ENCODE data around the gene CENPS. TPM values are rescaled to one million over a fixed set of nuclear protein-coding genes. Genes with fewer than 3 reads are reported as not detected.

CENPS gene
- total and polyA plus RNA-seq, 2 of the 8 experiments (the other 6 are each of a cell fraction or from before 2014, with no cell fraction given): 7.8 to 20.3 TPM

- TF ChIP-seq RAD21 (IDR thresholded peaks at IDR 0.05 in 1 of 2, conservative IDR thresholded peaks at IDR 0.05 in 1 of 2; ENCODE audit: low read depth in 2 of 2, low read length in 2 of 2): no peak
- no peak for TF ChIP-seq KDM1A (IDR thresholded peaks at IDR 0.05; ENCODE audit: borderline replicate concordance, low read length)
- no peak for TF ChIP-seq CEBPB (IDR thresholded peaks at IDR 0.05; ENCODE audit: low read depth, low read length)
- peak; percentile 86 for TF ChIP-seq TAF7 (optimal IDR thresholded peaks at IDR 0.05; ENCODE audit: borderline replicate concordance, low read depth, low read length)
- TF ChIP-seq ZNF274 (IDR thresholded peaks at IDR 0.05; ENCODE audit: borderline replicate concordance, extremely low read depth, low read length): no peak
- no peak for TF ChIP-seq GTF2F1 (IDR thresholded peaks at IDR 0.05; ENCODE audit: borderline replicate concordance, low read depth, low read length)
- TF ChIP-seq SIX5 (IDR thresholded peaks at IDR 0.05; ENCODE audit: low read depth, low read length): peak; percentile 55; the same call in 1 of the 2 replicates
- TF ChIP-seq POU5F1 (IDR thresholded peaks at IDR 0.05; ENCODE audit: low read depth, low read length): no peak
- no peak for TF ChIP-seq CTBP2 (IDR thresholded peaks at IDR 0.05; ENCODE audit: borderline replicate concordance, insufficient read depth, insufficient read length, low read length)
- no peak for TF ChIP-seq FOSL1 (IDR thresholded peaks at IDR 0.05; ENCODE audit: insufficient read depth, low read depth, low read length)
- no peak for TF ChIP-seq RFX5 (IDR thresholded peaks at IDR 0.05; ENCODE audit: borderline replicate concordance, low read depth, low read length)
- no peak for TF ChIP-seq BRCA1 (IDR thresholded peaks at IDR 0.05; ENCODE audit: low read depth, low read length)
- TF ChIP-seq CHD1 (IDR thresholded peaks at IDR 0.05; ENCODE audit: low read depth, low read length): no peak
- TF ChIP-seq MAX (IDR thresholded peaks at IDR 0.05): peak; percentile 44; the same call in 1 of the 2 replicates
- TF ChIP-seq BCL11A (IDR thresholded peaks at IDR 0.05; ENCODE audit: low read depth in 2 of 2, low read length in 2 of 2): no peak
- no peak for TF ChIP-seq USF2 (IDR thresholded peaks at IDR 0.05; ENCODE audit: low read length)
- peak; percentile 80 for TF ChIP-seq POLR2AphosphoS5 (IDR thresholded peaks at IDR 0.05; ENCODE audit: low read depth, low read length)
- 0 out of 2 replicates have a peak, but pooled peaks have one; percentile 22 for TF ChIP-seq CHD2 (IDR thresholded peaks at IDR 0.05; ENCODE audit: low read length)
- peak; percentile 92 for TF ChIP-seq RBBP5 (IDR thresholded peaks at IDR 0.05; ENCODE audit: borderline replicate concordance, low read depth, low read length)
- TF ChIP-seq TAF1 (IDR thresholded peaks at IDR 0.05; ENCODE audit: low read depth, low read length): peak; percentile 93
- no peak for TF ChIP-seq JUND (IDR thresholded peaks at IDR 0.05; ENCODE audit: low read length)
Observed at GRCh38 chr1:10474613-10475507, 44.6 kb downstream of the CENPS start, which contains the start of gene PEX14 (continued).

Data from H1 (cell line).